ENCODE measurements around the gene HNF1B.

Gene HNF1B

GRCh38 chr17:37664214-37664613 lies 80.6 kb downstream of the HNF1B start:
- H3K36me3 Mint-ChIP-seq (ENCODE audit: low read depth): no peaks in the 10 kb centered on the region
- no peaks in the 10 kb centered on the region for H3K9me3 Mint-ChIP-seq
- H3K27me3 Mint-ChIP-seq: peaks cover 9% of the 10 kb centered on the region
- no peak overlapping the region for H3K4me3 Mint-ChIP-seq
- H3K27ac Mint-ChIP-seq: no peak overlapping the region
- H3K4me1 Mint-ChIP-seq (ENCODE audit: low read depth): no peaks in the 10 kb centered on the region

GRCh38 chr17:37662353-37662752 lies 82.5 kb downstream of the HNF1B start:
- Mint-ChIP-seq H3K4me1 (ENCODE audit: low read depth) (no peaks in the 10 kb centered on the region), H3K4me3 (no peak overlapping the region), H3K9me3 (no peaks in the 10 kb centered on the region), H3K27ac (no peak overlapping the region), H3K27me3 (peaks cover 10% of the 10 kb centered on the region), H3K36me3 (ENCODE audit: low read depth) (no peaks in the 10 kb centered on the region)

- H3K4me1 Mint-ChIP-seq (ENCODE audit: low read depth): no peaks in the 10 kb centered on the region
- H3K36me3 Mint-ChIP-seq (ENCODE audit: low read depth): no peaks in the 10 kb centered on the region
- H3K27me3 Mint-ChIP-seq: peaks cover 10% of the 10 kb centered on the region
Observed at GRCh38 chr17:37661400-37662014, 83.4 kb downstream of the HNF1B start.

GRCh38 chr17:37659925-37660324 lies 84.9 kb downstream of the HNF1B start:
- Mint-ChIP-seq H3K4me1 (ENCODE audit: low read depth) (no peaks in the 10 kb centered on the region), H3K27ac (no peak overlapping the region), H3K4me3 (no peak overlapping the region), H3K36me3 (ENCODE audit: low read depth) (no peaks in the 10 kb centered on the region), H3K9me3 (no peaks in the 10 kb centered on the region), H3K27me3 (peaks cover 10% of the 10 kb centered on the region)

More at GRCh38 chr17:37661400-37662014, 83.4 kb downstream of the HNF1B start:
- Mint-ChIP-seq H3K9me3 (no peaks in the 10 kb centered on the region), H3K27ac (no peak overlapping the region), H3K4me3 (no peak overlapping the region)

GRCh38 chr17:37657202-37657601 lies 87.7 kb downstream of the HNF1B start:
- Mint-ChIP-seq H3K9me3 (no peaks in the 10 kb centered on the region), H3K36me3 (ENCODE audit: low read depth) (no peaks in the 10 kb centered on the region), H3K4me1 (ENCODE audit: low read depth) (no peaks in the 10 kb centered on the region), H3K4me3 (no peak overlapping the region), H3K27ac (no peak overlapping the region), H3K27me3 (peaks cover 14% of the 10 kb centered on the region)

GRCh38 chr17:37651849-37652248 lies 93.0 kb downstream of the HNF1B start:
- no peak overlapping the region for H3K27ac Mint-ChIP-seq
- H3K27me3 Mint-ChIP-seq: peaks cover 38% of the 10 kb centered on the region
- H3K4me1 Mint-ChIP-seq (ENCODE audit: low read depth): no peaks in the 10 kb centered on the region
- H3K4me3 Mint-ChIP-seq: no peak overlapping the region
- no peaks in the 10 kb centered on the region for H3K36me3 Mint-ChIP-seq (ENCODE audit: low read depth)
- no peaks in the 10 kb centered on the region for H3K9me3 Mint-ChIP-seq

- Mint-ChIP-seq H3K9me3 (no peaks in the 10 kb centered on the region), H3K27ac (no peak overlapping the region), H3K4me3 (no peak overlapping the region), H3K4me1 (ENCODE audit: low read depth) (no peaks in the 10 kb centered on the region), H3K27me3 (peaks cover 52% of the 10 kb centered on the region), H3K36me3 (ENCODE audit: low read depth) (no peaks in the 10 kb centered on the region)
Observed at GRCh38 chr17:37650419-37651003, 94.3 kb downstream of the HNF1B start.

- peaks cover 67% of the 10 kb centered on the region for H3K27me3 Mint-ChIP-seq
- H3K4me3 Mint-ChIP-seq: no peak overlapping the region
- no peaks in the 10 kb centered on the region for H3K36me3 Mint-ChIP-seq (ENCODE audit: low read depth)
- no peak overlapping the region for H3K27ac Mint-ChIP-seq
- H3K4me1 Mint-ChIP-seq (ENCODE audit: low read depth): peaks cover 10% of the 10 kb centered on the region
- H3K9me3 Mint-ChIP-seq: no peaks in the 10 kb centered on the region
Observed at GRCh38 chr17:37648555-37648954, 96.3 kb downstream of the HNF1B start.

GRCh38 chr17:37647856-37648255 lies 97.0 kb downstream of the HNF1B start:
- Mint-ChIP-seq H3K4me3 (no peak overlapping the region), H3K4me1 (ENCODE audit: low read depth) (peaks cover 11% of the 10 kb centered on the region), H3K36me3 (ENCODE audit: low read depth) (no peaks in the 10 kb centered on the region), H3K9me3 (no peaks in the 10 kb centered on the region), H3K27ac (no peak overlapping the region), H3K27me3 (peaks cover 62% of the 10 kb centered on the region)

- H3K27ac Mint-ChIP-seq: no peak overlapping the region
- peaks cover 41% of the 10 kb centered on the region for H3K4me1 Mint-ChIP-seq (ENCODE audit: low read depth)
- peak overlapping the region; percentile 95 for H3K4me3 Mint-ChIP-seq
- no peaks in the 10 kb centered on the region for H3K9me3 Mint-ChIP-seq
- H3K27me3 Mint-ChIP-seq: peaks cover 42% of the 10 kb centered on the region
- H3K36me3 Mint-ChIP-seq (ENCODE audit: low read depth): peaks cover 31% of the 10 kb centered on the region
Observed at GRCh38 chr17:37643869-37644268, 101.0 kb downstream of the HNF1B start.

- H3K9me3 Mint-ChIP-seq: no peaks in the 10 kb centered on the region
- H3K4me3 Mint-ChIP-seq: peak within 1 kb of the TSS; percentile 95
- peaks cover 37% of the 10 kb centered on the region for H3K36me3 Mint-ChIP-seq (ENCODE audit: low read depth)
- peaks cover 35% of the 10 kb centered on the region for H3K27me3 Mint-ChIP-seq
- H3K4me1 Mint-ChIP-seq (ENCODE audit: low read depth): peaks cover 41% of the 10 kb centered on the region
- H3K27ac Mint-ChIP-seq: peak within 1 kb of the TSS; percentile 89
Observed at GRCh38 chr17:37643118-37643766, 101.6 kb downstream of the HNF1B start, which contains the start of gene DDX52. TSS of gene DDX52 (minus strand) at chr17:37643446. CDS start at chr17:37643420, 26 bp downstream.

- Mint-ChIP-seq H3K27ac (peak overlapping the region; percentile 89), H3K27me3 (peaks cover 30% of the 10 kb centered on the region), H3K4me3 (peak overlapping the region; percentile 95), H3K9me3 (no peaks in the 10 kb centered on the region), H3K4me1 (ENCODE audit: low read depth) (peaks cover 41% of the 10 kb centered on the region), H3K36me3 (ENCODE audit: low read depth) (peaks cover 43% of the 10 kb centered on the region)
Observed at GRCh38 chr17:37642681-37643080, 102.2 kb downstream of the HNF1B start.

- Mint-ChIP-seq H3K27ac (no peak overlapping the region), H3K27me3 (peaks cover 14% of the 10 kb centered on the region), H3K9me3 (no peaks in the 10 kb centered on the region), H3K4me1 (ENCODE audit: low read depth) (peaks cover 44% of the 10 kb centered on the region), H3K36me3 (ENCODE audit: low read depth) (peaks cover 63% of the 10 kb centered on the region), H3K4me3 (no peak overlapping the region)
Observed at GRCh38 chr17:37640015-37640414, 104.8 kb downstream of the HNF1B start.

- H3K27ac Mint-ChIP-seq: no peak overlapping the region
- no peak overlapping the region for H3K4me3 Mint-ChIP-seq
- no peaks in the 10 kb centered on the region for H3K9me3 Mint-ChIP-seq
- H3K27me3 Mint-ChIP-seq: no peaks in the 10 kb centered on the region
- H3K36me3 Mint-ChIP-seq (ENCODE audit: low read depth): peaks cover 70% of the 10 kb centered on the region
- H3K4me1 Mint-ChIP-seq (ENCODE audit: low read depth): peaks cover 34% of the 10 kb centered on the region
Observed at GRCh38 chr17:37637956-37638355, 106.9 kb downstream of the HNF1B start.
